Parathyroid adenoma (tissue), 2 donors: ENCODE measurements around the gene MDN1.

Source experiments
- H2AFZ ChIP-seq: fragments of 300-600 bp; sonication (generic); one replicate; pipeline ENCODE4 v1.7.0; 2017; ENCODE audit warnings: antibody characterized with exemption, mild to moderate bottlenecking
- H3K27ac ChIP-seq: fragments of 300-600 bp; sonication (generic); one replicate; pipeline ENCODE4 v1.7.0; 2017
- H3K27me3 ChIP-seq: fragments of 300-600 bp; sonication (generic); one replicate; pipeline ENCODE4 v1.7.0; 2017; ENCODE audit warnings: low read length; ENCODE audit not compliant: control insufficient read depth, insufficient read depth
- H3K36me3 ChIP-seq: fragments of 300-600 bp; sonication (generic); one replicate; pipeline ENCODE4 v1.7.0; 2017; ENCODE audit warnings: low read length; ENCODE audit not compliant: control insufficient read depth, insufficient read depth
- H3K4me1 ChIP-seq: fragments of 300-600 bp; sonication (generic); one replicate; pipeline ENCODE4 v1.7.0; 2017; ENCODE audit warnings: control low read depth
- H3K4me2 ChIP-seq: fragments of 300-600 bp; sonication (generic); one replicate; pipeline ENCODE4 v1.7.0; 2017; ENCODE audit warnings: low read length
- H3K4me3 ChIP-seq: fragments of 300-600 bp; sonication (generic); one replicate; pipeline ENCODE4 v1.7.0; 2017; ENCODE audit warnings: low read depth, low read length
- H3K79me2 ChIP-seq: fragments of 300-600 bp; sonication (generic); one replicate; pipeline ENCODE4 v1.7.0; 2017; ENCODE audit warnings: control low read depth
- H3K9ac ChIP-seq: fragments of 300-600 bp; sonication (generic); one replicate; pipeline ENCODE4 v1.7.0; 2017; ENCODE audit warnings: mild to moderate bottlenecking
- H3K9me3 ChIP-seq: fragments of 300-600 bp; sonication (generic); one replicate; pipeline ENCODE4 v1.7.0; 2017; ENCODE audit warnings: low read length; ENCODE audit not compliant: control insufficient read depth
- TF ChIP-seq, protein P1 (sequence below): fragments of 300-600 bp; sonication (generic); IDR thresholded peaks from one replicate; pipeline ENCODE4 v1.7.0; 2017; ENCODE audit warnings: antibody characterized with exemption, mild to moderate bottlenecking
- donor health status: primary hyperparathyroidism.

MDN1 gene

GRCh38 chr6:89729818-89730217 lies 89.8 kb downstream of the MDN1 start:
- H3K27ac ChIP-seq: no peak overlapping the region
- H3K9me3 ChIP-seq: no peaks in the 10 kb centered on the region
- H3K4me1 ChIP-seq: no peaks in the 10 kb centered on the region
- H3K4me3 ChIP-seq: no peak overlapping the region
- no peak overlapping the region for H3K4me2 ChIP-seq
- H3K79me2 ChIP-seq: no peaks in the 10 kb centered on the region
- H3K9ac ChIP-seq: no peak overlapping the region
- TF ChIP-seq, protein P1, sequence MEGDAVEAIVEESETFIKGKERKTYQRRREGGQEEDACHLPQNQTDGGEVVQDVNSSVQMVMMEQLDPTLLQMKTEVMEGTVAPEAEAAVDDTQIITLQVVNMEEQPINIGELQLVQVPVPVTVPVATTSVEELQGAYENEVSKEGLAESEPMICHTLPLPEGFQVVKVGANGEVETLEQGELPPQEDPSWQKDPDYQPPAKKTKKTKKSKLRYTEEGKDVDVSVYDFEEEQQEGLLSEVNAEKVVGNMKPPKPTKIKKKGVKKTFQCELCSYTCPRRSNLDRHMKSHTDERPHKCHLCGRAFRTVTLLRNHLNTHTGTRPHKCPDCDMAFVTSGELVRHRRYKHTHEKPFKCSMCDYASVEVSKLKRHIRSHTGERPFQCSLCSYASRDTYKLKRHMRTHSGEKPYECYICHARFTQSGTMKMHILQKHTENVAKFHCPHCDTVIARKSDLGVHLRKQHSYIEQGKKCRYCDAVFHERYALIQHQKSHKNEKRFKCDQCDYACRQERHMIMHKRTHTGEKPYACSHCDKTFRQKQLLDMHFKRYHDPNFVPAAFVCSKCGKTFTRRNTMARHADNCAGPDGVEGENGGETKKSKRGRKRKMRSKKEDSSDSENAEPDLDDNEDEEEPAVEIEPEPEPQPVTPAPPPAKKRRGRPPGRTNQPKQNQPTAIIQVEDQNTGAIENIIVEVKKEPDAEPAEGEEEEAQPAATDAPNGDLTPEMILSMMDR: no peak
- no peaks in the 10 kb centered on the region for H3K36me3 ChIP-seq
- no peaks in the 10 kb centered on the region for H3K27me3 ChIP-seq
- no peak overlapping the region for H2AFZ ChIP-seq

DNA sequence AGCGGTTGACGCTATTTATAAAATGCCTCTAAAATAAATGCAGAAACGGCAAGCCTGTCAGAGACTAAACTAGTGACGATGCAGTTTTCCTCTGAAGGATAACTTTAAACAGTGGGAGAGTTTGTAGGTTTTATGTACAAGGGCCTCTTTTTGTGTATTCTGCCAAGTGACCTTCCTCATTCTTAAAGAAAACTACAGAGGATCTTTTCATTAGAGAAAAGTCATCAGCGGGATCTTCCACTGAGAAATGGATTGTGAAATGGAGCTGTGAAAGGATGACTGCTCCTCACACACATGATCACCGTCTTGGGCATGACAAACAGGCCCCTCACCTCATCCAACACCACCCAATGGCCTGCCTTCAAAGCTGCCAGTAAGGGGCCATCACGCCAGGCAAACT lies 92.1 kb downstream of the MDN1 start:
- Histone ChIP-seq H3K4me1 (no peaks in the 10 kb centered on the region), H3K27ac (no peak overlapping the region), H2AFZ (no peak overlapping the region), H3K27me3 (no peaks in the 10 kb centered on the region), H3K79me2 (no peaks in the 10 kb centered on the region), H3K4me2 (no peak overlapping the region), H3K36me3 (no peaks in the 10 kb centered on the region), H3K9me3 (no peaks in the 10 kb centered on the region), H3K9ac (no peak overlapping the region), H3K4me3 (no peak overlapping the region)
- TF ChIP-seq, protein P1: no peak

DNA sequence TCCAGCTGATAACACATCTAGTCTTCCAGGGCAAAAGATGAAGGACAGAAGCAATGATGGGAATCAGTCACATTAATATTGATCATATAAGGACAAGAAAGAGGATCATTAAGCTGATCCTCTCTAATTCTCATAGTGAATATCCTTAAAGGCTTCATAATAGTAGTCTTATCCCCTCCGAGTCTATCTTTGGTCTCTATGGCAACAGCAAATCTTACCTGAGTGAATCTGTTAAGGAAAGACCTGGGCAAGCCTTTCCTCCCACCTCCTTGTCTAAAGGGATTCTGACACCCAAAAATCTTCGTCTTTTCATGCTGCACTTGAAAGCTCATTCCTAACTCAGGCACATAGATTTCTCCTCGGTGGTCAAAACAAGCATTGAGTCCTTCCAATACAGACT lies 94.6 kb downstream of the MDN1 start:
- Histone ChIP-seq H3K4me3 (no peak overlapping the region), H3K4me2 (no peak overlapping the region), H3K4me1 (no peaks in the 10 kb centered on the region), H3K79me2 (no peaks in the 10 kb centered on the region), H3K36me3 (no peaks in the 10 kb centered on the region), H3K27ac (no peak overlapping the region), H3K9ac (no peak overlapping the region), H3K9me3 (no peaks in the 10 kb centered on the region), H3K27me3 (no peaks in the 10 kb centered on the region), H2AFZ (no peak overlapping the region)
- TF ChIP-seq, protein P1: no peak

DNA sequence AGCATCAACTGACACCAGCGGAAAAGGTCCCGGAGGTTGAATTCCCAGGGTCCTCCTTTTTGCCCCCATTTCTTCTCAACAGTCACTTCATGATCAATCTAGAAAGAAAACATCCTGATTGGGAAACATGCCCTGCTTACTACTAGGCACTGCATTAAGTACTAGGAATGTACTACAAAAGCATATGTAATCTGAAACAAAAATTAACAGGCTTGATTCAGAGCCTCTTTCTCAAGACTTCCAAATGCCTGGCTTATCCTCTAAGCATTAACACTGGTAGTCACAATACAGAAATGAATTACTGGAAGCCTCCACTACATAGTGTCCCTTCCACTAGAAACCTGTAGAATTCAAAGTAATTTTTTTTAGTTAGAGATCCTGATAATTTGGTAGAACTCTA lies 96.5 kb downstream of the MDN1 start:
- Histone ChIP-seq H3K9ac (no peak overlapping the region), H3K4me2 (no peak overlapping the region), H3K27me3 (no peaks in the 10 kb centered on the region), H2AFZ (no peak overlapping the region), H3K9me3 (no peaks in the 10 kb centered on the region), H3K79me2 (no peaks in the 10 kb centered on the region), H3K4me1 (no peaks in the 10 kb centered on the region), H3K4me3 (no peak overlapping the region), H3K27ac (no peak overlapping the region), H3K36me3 (no peaks in the 10 kb centered on the region)
- TF ChIP-seq, protein P1: no peak

DNA sequence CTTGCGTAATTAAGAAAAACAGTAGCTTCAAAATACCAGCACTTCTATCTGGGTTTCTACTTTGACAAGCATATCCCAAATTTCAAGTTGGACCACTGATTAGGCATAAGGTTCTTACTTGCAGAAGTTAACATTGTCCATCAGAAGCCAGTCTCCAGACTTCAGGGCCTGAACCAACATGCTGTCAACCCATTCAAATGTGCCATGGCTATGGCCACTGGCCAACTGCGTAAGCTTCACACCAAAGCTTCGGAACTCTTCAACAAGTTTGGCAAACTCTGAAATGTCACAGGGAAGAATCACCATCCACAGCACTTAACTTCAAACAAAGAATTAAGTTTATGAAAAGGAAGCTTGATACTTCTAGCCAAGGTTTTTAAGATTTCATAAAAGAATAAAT lies 103.1 kb downstream of the MDN1 start:
- H3K27me3 ChIP-seq: no peaks in the 10 kb centered on the region
- H3K79me2 ChIP-seq: no peaks in the 10 kb centered on the region
- H3K4me3 ChIP-seq: no peak overlapping the region
- H3K4me2 ChIP-seq: no peak overlapping the region
- H3K36me3 ChIP-seq: no peaks in the 10 kb centered on the region
- no peak overlapping the region for H3K9ac ChIP-seq
- TF ChIP-seq, protein P1: no peak
- H3K4me1 ChIP-seq: no peaks in the 10 kb centered on the region
- no peak overlapping the region for H3K27ac ChIP-seq
- H2AFZ ChIP-seq: no peak overlapping the region
- H3K9me3 ChIP-seq: no peaks in the 10 kb centered on the region
